BE2C (cell line): ENCODE results near the gene TTLL10.
"Not testable (repeated sequence)": the region's sequence is repeated elsewhere in the genome, so short reads cannot be mapped to it uniquely, and the experiment has no call there.

Experiments used
- DNase-seq: peaks from one replicate; pipeline ENCODE4 v3.0.0-alpha.2; 2020
- H3K27me3 ChIP-seq: fragments of 250-450 bp; sonication (Bioruptor Pico); 2 replicates; pipeline ENCODE4 v1.5.1; 2020; ENCODE audit warnings: mild to moderate bottlenecking
- H3K36me3 ChIP-seq: fragments of 250-450 bp; sonication (Bioruptor Pico); 2 replicates; pipeline ENCODE4 v1.5.1; 2020; ENCODE audit warnings: mild to moderate bottlenecking
- H3K4me1 ChIP-seq: fragments of 250-450 bp; sonication (Bioruptor Pico); 2 replicates; pipeline ENCODE4 v1.5.1; 2020
- H3K4me3 ChIP-seq: 2 replicates; pipeline ENCODE4 v1.5.1; 2011; ENCODE audit warnings: low read depth, low read length
- H3K9me3 ChIP-seq: fragments of 250-450 bp; sonication (Bioruptor Pico); 2 replicates; pipeline ENCODE4 v1.5.1; 2020
- CTCF ChIP-seq: IDR thresholded peaks from 2 replicates; pipeline ENCODE4 v1.5.1; 2012; ENCODE audit warnings: mild to moderate bottlenecking, low read depth, low read length

The TTLL10 gene

DNA sequence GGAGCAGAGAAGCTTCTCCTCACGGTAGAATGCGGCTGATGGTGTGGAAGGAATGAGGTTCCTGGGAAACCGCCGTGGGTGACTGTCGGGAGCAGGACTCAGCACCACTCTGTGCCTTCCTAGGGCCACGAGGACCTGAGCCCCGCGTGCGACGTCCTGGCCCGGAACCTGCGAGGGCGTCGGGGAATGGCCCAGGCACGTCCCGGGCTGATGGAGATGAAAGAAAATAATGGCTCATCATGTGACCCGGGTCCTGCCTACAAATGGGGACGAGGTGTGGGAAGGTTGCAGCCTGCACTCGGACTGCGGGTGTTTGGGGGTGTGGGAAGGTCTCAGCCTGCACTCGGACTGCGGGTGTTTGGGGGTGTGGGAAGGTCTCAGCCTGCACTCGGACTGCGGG, 25.1 kb upstream of the TTLL10 start:
- no peaks in the 10 kb centered on the region for H3K27me3 ChIP-seq
- H3K4me1 ChIP-seq, result no peaks in the 10 kb centered on the region
- H3K9me3 ChIP-seq, result no peaks in the 10 kb centered on the region; the same call in 1 of the 2 replicates
- DNase-seq, result no peak
- no peak overlapping the region for H3K4me3 ChIP-seq
- no peak for TF ChIP-seq CTCF
- no peaks in the 10 kb centered on the region for H3K36me3 ChIP-seq

- no peak overlapping the region for H3K4me3 ChIP-seq
- no peaks in the 10 kb centered on the region for H3K36me3 ChIP-seq
- no peaks in the 10 kb centered on the region; the same call in 1 of the 2 replicates for H3K9me3 ChIP-seq
- H3K27me3 ChIP-seq, result no peaks in the 10 kb centered on the region
- no peak for TF ChIP-seq CTCF
- no peaks in the 10 kb centered on the region for H3K4me1 ChIP-seq
- DNase-seq, result no peak
Observed at GRCh38 chr1:1149416-1149815, 24.3 kb upstream of the TTLL10 start.

DNA sequence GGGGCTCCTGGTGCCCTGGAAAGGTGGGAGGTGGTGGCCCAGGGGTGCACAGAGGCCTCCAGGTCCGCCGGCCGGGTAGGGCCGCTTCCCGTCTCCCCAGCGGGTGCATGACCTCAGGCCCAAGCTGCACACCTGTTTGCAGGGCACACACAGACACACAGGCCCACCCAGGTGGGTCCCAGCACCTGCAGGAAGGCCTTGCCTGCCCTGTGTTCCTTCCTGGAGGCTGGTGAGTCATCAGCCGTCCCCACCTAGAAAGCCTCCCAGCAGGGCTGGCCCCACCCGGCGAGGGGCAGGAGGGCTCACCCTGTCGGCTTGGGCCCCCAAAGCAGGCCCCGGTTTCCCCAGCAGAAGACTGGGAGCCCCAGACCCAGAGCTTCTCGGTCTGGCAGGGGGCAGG, 23.6 kb upstream of the TTLL10 start:
- H3K27me3 ChIP-seq, result no peaks in the 10 kb centered on the region
- H3K4me3 ChIP-seq, result no peak overlapping the region
- no peaks in the 10 kb centered on the region; the same call in 1 of the 2 replicates for H3K9me3 ChIP-seq
- TF ChIP-seq CTCF, result no peak
- DNase-seq, result no peak
- H3K4me1 ChIP-seq, result no peaks in the 10 kb centered on the region
- H3K36me3 ChIP-seq, result no peaks in the 10 kb centered on the region

GRCh38 chr1:1151306-1151705, 22.4 kb upstream of the TTLL10 start:
- H3K36me3 ChIP-seq, result no peaks in the 10 kb centered on the region
- no peak overlapping the region for H3K4me3 ChIP-seq
- no peak for TF ChIP-seq CTCF
- no peak for DNase-seq
- H3K9me3 ChIP-seq, result no peaks in the 10 kb centered on the region; the same call in 1 of the 2 replicates
- H3K4me1 ChIP-seq, result no peaks in the 10 kb centered on the region
- no peaks in the 10 kb centered on the region for H3K27me3 ChIP-seq

GRCh38 chr1:1152431-1152830, 21.2 kb upstream of the TTLL10 start:
- H3K27me3 ChIP-seq, H3K36me3 ChIP-seq, DNase-seq, H3K9me3 ChIP-seq, H3K4me1 ChIP-seq, H3K4me3 ChIP-seq: not testable (repeated sequence)

DNA sequence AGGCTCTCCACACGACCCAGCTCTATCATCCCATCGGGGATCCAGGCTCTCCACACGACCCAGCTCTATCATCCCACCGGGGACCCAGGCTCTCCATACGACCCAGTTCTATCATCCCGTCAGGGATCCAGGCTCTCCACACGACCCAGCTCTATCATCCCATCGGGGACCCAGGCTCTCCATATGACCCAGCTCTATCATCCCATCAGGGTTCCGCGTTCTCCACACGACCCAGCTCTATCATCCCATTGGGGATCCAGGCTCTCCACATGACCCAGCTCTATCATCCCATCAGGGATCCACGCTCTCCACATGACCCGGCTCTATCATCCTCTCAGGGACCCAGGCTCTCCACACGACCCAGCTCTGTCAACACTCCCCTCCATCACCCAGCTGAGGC, 20.5 kb upstream of the TTLL10 start:
- not testable (repeated sequence) for H3K9me3 ChIP-seq, H3K4me1 ChIP-seq, H3K27me3 ChIP-seq, H3K36me3 ChIP-seq, DNase-seq, H3K4me3 ChIP-seq

DNA sequence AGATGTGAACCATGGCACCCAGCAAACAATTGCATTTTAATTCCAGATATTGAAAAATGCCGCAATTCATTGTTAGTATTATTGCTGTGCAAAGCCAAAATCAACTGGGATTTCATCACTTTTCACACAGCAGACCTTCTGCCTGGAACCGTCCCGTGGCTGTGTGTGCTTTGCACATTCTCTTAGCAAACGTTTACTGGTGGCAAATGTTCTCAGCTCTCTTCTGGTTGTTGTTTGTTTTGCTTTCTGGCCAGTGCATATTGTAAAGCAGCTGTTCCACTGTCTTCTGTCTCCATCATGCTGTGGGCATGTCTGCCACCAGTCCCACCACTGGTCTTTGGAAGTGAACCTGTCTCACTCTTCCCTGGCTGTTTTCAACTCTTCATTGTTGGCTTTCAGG, 19.8 kb upstream of the TTLL10 start:
- no peaks in the 10 kb centered on the region for H3K36me3 ChIP-seq
- no peak for DNase-seq
- no peak overlapping the region for H3K4me3 ChIP-seq
- no peaks in the 10 kb centered on the region for H3K27me3 ChIP-seq
- H3K9me3 ChIP-seq, result no peaks in the 10 kb centered on the region; the same call in 1 of the 2 replicates
- 0 out of 2 replicates have a peak, but pooled peaks cover 4% of the 10 kb centered on the region for H3K4me1 ChIP-seq
- no peak for TF ChIP-seq CTCF
